ENCODE results near the gene SPOPL.

GRCh38 chr2:138492160-138492559 is 9.4 kb upstream of the SPOPL start:
- TF ChIP-seq CTCF (IDR thresholded peaks at IDR 0.05; ENCODE audit: low read depth, low read length) (no peak), POLR2A (IDR thresholded peaks at IDR 0.05; ENCODE audit: extremely low read depth, insufficient read length) (no peak)
